Activated T-helper 2 cell treated with anti-CD3 and anti-CD28 coated beads, Interferon-gamma antibody, Interleukin-2, Interleukin-4, amounts not matched to agents 10 μg/mL and 5 μg/mL and 100 μg/mL, durations not matched to agents 14 hours and 24 hours and 36 hours (primary cell): ENCODE results near the gene PTPRG. TPM values are rescaled to one million over a fixed set of nuclear protein-coding genes. Genes with fewer than 3 reads are reported as not detected.

Experiments
- DNase-seq: peaks from one replicate; pipeline ENCODE4 v3.0.0; 2021; ENCODE audit warnings: low spot score
- H3K27ac Mint-ChIP-seq: one replicate; pipeline ENCODE4 v1.8.0; 2021; ENCODE audit warnings: mixed read lengths
- H3K27me3 Mint-ChIP-seq: one replicate; pipeline ENCODE4 v1.8.0; 2021; ENCODE audit warnings: low read depth, mixed read lengths
- H3K36me3 Mint-ChIP-seq: one replicate; pipeline ENCODE4 v1.8.0; 2021; ENCODE audit warnings: low read depth, mixed read lengths
- H3K4me1 Mint-ChIP-seq: one replicate; pipeline ENCODE4 v1.8.0; 2021; ENCODE audit warnings: low read depth, mixed read lengths
- H3K4me3 Mint-ChIP-seq: one replicate; pipeline ENCODE4 v1.8.0; 2021; ENCODE audit warnings: low read depth, mild to moderate bottlenecking, moderate library complexity, mixed read lengths
- H3K9me3 Mint-ChIP-seq: one replicate; pipeline ENCODE4 v1.8.0; 2021; ENCODE audit warnings: mixed read lengths
- intact Hi-C: fragments of 100-400 bp; cut with micrococcal nuclease; formaldehyde crosslinking; loops from one replicate; pipeline ENCODE4 v1.15.1; 2023
- total RNA-seq: library from RNA; stranded (reverse); gene quantifications from 2 replicates; pipeline ENCODE4 v1.2.3, GENCODE V29; 2022

Gene PTPRG
- total RNA-seq, 1 donor from 2014 or later: 5.1 TPM

- H3K4me3 Mint-ChIP-seq: no peak overlapping the region
- peaks cover 17% of the 10 kb centered on the region for H3K9me3 Mint-ChIP-seq
- peaks cover 12% of the 10 kb centered on the region for H3K36me3 Mint-ChIP-seq
- intact Hi-C loops: no loop called here
- peaks cover 8% of the 10 kb centered on the region for H3K4me1 Mint-ChIP-seq
- no peak for DNase-seq
- no peak overlapping the region for H3K27ac Mint-ChIP-seq
- H3K27me3 Mint-ChIP-seq: no peaks in the 10 kb centered on the region
Observed at GRCh38 chr3:62323241-62323640, 761.9 kb downstream of the PTPRG start.

DNA sequence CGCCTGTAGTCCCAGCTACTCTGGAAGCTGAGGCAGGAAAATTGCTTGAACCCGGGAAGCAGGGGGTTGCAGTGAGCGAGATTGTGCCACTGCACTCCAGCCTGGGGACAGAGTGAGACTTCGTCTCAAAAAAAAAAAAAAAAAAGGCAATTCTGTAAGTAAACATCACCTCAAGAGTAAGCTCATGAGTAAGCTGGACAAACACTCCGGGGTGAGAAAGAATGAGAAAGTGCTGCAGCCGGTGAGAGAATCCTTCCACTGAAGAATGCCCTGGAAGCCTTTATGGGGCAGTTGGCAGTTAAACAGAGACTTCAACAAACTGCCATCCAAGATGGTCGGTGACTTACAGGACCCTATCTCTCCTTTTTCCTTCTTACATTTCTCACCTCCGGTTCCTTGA is 764.5 kb downstream of the PTPRG start:
- no peak overlapping the region for H3K4me3 Mint-ChIP-seq
- no peak for DNase-seq
- H3K4me1 Mint-ChIP-seq: no peaks in the 10 kb centered on the region
- H3K9me3 Mint-ChIP-seq: no peaks in the 10 kb centered on the region
- peaks cover 2% of the 10 kb centered on the region for H3K36me3 Mint-ChIP-seq
- intact Hi-C loops: no loop called here
- H3K27ac Mint-ChIP-seq: no peak overlapping the region
- no peaks in the 10 kb centered on the region for H3K27me3 Mint-ChIP-seq

GRCh38 chr3:62329971-62330370 is 768.6 kb downstream of the PTPRG start:
- Mint-ChIP-seq H3K4me1 (peaks cover 2% of the 10 kb centered on the region), H3K27ac (no peak overlapping the region), H3K27me3 (no peaks in the 10 kb centered on the region), H3K9me3 (no peaks in the 10 kb centered on the region), H3K4me3 (no peak overlapping the region), H3K36me3 (no peaks in the 10 kb centered on the region)
- no peak for DNase-seq
- intact Hi-C loops: loop anchor here (5.0 kb wide), 1 partner anchor 227 kb away; no protein-coding TSS in a partner anchor

DNA sequence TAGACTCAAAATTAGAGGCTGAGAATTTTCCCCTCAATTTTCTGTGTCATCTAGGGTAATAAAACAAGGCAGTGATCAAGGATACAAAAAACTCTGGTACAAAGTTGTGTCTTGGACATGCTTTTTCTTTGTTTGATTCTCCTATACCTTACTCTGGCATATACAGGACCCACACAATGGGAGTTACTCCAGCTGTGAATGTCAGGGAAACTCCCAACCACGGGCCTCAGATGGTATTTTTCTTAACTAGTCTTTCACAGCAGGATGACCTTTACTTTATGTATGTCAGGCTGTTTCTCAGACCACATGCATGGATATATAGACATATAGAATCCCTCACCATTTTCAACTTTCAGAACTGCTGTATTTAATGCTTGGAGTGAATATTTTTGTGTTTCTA is 770.6 kb downstream of the PTPRG start:
- intact Hi-C loops: loop anchor here (5.0 kb wide), 1 partner anchor 225 kb away; no protein-coding TSS in a partner anchor
- no peak overlapping the region for H3K27ac Mint-ChIP-seq
- no peak overlapping the region for H3K4me3 Mint-ChIP-seq
- no peaks in the 10 kb centered on the region for H3K36me3 Mint-ChIP-seq
- peaks cover 2% of the 10 kb centered on the region for H3K4me1 Mint-ChIP-seq
- no peaks in the 10 kb centered on the region for H3K27me3 Mint-ChIP-seq
- no peaks in the 10 kb centered on the region for H3K9me3 Mint-ChIP-seq
- DNase-seq: no peak

GRCh38 chr3:62332835-62333244 is 771.5 kb downstream of the PTPRG start:
- peaks cover 2% of the 10 kb centered on the region for H3K4me1 Mint-ChIP-seq
- H3K27me3 Mint-ChIP-seq: no peaks in the 10 kb centered on the region

GRCh38 chr3:62335196-62335595 is 773.8 kb downstream of the PTPRG start:
- DNase-seq: no peak
- intact Hi-C loops: no loop called here
- Mint-ChIP-seq H3K4me3 (no peak overlapping the region), H3K27ac (no peak overlapping the region), H3K4me1 (peaks cover 2% of the 10 kb centered on the region), H3K36me3 (no peaks in the 10 kb centered on the region), H3K9me3 (no peaks in the 10 kb centered on the region), H3K27me3 (no peaks in the 10 kb centered on the region)

More at GRCh38 chr3:62332835-62333244, 771.5 kb downstream of the PTPRG start:
- Mint-ChIP-seq H3K27ac (no peak overlapping the region), H3K4me3 (no peak overlapping the region), H3K9me3 (no peaks in the 10 kb centered on the region), H3K36me3 (no peaks in the 10 kb centered on the region)
- no peak for DNase-seq
- intact Hi-C loops: loop anchor here (5.0 kb wide), 1 partner anchor 224 kb away; no protein-coding TSS in a partner anchor

DNA sequence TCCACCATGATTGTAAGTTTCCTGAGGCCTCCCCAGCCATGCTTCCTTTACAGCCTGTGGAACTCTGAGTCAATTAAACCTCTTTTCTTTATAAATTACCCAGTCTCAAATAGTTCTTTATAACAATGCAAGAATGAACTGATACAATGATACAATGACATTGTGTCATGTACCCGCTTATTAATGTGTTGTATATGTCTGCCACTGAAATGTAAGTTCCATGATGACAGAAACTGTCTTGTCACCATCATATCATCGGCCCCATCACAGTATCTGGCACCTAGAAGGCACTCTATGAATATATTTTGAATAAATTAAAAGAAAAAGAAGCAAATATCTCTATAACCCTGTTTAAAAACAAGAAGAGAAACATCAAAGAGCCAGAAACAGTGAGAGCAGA is 782.4 kb downstream of the PTPRG start:
- DNase-seq: no peak

More for the DNA sequence above, 782.4 kb downstream of the PTPRG start:
- Mint-ChIP-seq H3K4me1 (no peaks in the 10 kb centered on the region), H3K27me3 (no peaks in the 10 kb centered on the region), H3K27ac (no peak overlapping the region), H3K9me3 (no peaks in the 10 kb centered on the region), H3K4me3 (no peak overlapping the region), H3K36me3 (no peaks in the 10 kb centered on the region)
- intact Hi-C loops: no loop called here
